ENCODE data around the gene ST6GALNAC6.

DNA sequence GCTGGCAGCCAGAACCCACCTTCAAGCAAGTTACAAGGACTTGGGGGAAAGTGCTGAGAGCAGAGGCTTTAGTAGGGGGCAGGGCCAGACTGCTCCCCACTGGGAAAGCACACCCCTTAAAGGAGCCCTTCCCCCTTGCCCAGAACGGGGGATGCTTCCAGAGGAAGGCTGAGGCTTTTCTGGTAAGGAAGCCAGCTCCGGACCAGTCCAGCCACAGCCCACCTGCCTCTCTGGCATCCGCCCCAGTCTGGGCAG, 42.5 kb upstream of the ST6GALNAC6 start:
- TF ChIP-seq CTCF (IDR thresholded peaks at IDR 0.05) (no peak), EZH2 (IDR thresholded peaks at IDR 0.05; ENCODE audit: borderline replicate concordance, insufficient read depth, low read depth, low read length, poor library complexity, severe bottlenecking) (no peak)

Measured in B cell (primary cell).